GM04504 (cell line): ENCODE measurements around the gene IL1R2.

Source experiments
- DNase-seq: peaks from one replicate; pipeline ENCODE4 v3.0.0-alpha.2; 2012; ENCODE audit warnings: low read depth

IL1R2 gene

GRCh38 chr2:101975171-101975870, 16.4 kb upstream of the IL1R2 start:
- DNase-seq = no peak

DNA sequence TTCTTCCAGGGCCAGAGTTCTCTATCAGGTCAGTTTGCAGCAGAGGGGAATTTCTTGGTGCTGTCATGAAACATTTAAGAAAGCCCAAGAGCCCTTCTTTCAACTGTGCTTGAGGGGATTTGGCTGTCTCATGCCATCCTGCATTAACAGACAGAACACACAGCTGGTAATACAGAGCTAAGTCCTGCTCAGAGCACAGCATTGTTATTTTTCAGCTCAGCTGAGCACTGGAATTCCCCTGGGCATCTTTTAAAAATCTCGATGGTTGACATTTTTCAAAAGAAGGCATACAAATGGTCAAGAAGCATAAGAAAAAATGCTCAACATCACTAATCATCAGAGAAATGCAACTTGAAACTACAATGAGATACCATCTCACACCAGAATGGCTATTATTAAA, 14.9 kb upstream of the IL1R2 start:
- DNase-seq = no peak

DNA sequence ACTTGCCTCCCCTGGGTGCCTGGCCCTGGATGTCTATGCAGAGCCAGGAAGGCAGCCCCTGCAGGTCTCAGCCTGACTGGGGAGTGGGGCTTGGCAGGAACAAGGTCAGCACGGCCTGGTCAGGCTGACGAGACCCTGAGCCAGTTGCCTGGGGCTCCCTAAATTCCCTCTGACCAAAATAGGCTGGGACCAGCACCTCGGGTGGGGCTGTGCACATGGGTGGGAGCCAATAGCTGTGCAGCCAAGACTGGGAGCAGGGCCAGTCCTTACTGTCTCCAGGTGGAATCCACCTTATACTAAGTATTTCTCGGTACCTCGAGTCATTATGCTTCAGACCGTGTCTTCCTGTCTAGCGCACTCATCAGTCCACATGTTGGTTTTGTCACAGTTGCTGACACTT, 11.4 kb upstream of the IL1R2 start:
- DNase-seq = no peak

DNA sequence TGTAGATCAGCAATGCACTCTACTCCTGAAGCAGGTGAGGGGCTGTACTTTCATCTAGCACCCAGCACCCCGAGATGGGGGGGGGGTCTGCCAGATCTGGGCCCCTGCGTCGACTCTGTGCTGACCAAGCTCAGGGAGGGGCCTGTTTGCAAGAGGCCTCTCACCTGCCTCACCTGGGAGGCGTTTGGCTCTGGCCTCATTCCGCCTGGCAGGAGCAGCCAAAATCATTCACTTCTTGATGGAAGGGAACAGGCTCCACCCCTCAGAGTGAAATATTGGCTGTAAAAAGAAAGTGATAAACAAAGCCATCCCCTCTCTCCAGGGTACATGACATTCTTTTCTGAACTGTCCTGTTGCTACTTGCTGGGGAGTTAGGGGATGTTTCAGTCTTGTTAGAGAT, 10.7 kb upstream of the IL1R2 start:
- no peak for DNase-seq

- DNase-seq = no peak
Observed at GRCh38 chr2:101981504-101981903, 10.3 kb upstream of the IL1R2 start.

DNA sequence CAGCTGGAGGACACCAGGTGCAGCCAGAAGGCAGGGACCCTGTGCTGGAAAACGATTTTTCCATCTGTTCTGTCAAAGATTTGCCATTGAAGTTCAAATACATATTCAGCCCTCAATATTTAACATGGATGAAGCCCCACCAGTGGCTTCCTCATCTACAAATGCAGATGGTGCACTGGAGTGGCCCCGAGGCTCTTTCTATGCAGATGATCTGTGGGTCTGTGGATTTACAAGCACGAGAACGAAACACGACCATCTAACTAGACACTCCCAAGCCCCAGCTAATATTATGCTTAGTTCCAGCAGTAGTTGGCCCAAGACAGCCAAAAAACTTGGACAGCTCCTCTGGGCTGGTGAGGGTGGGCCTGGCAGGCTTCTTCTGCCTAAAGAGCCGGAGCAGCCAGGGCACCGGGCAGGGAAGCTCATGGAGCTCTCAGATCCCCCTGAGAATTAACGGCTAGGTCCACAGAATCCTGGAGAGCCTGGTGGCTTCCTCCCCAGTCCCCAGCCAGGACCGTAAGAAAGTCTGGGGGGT, 9.2 kb upstream of the IL1R2 start:
- no peak for DNase-seq

- DNase-seq = no peak
Observed at GRCh38 chr2:101983486-101983885, 8.3 kb upstream of the IL1R2 start.

- no peak for DNase-seq
Observed at GRCh38 chr2:101983928-101984327, 7.8 kb upstream of the IL1R2 start.

DNA sequence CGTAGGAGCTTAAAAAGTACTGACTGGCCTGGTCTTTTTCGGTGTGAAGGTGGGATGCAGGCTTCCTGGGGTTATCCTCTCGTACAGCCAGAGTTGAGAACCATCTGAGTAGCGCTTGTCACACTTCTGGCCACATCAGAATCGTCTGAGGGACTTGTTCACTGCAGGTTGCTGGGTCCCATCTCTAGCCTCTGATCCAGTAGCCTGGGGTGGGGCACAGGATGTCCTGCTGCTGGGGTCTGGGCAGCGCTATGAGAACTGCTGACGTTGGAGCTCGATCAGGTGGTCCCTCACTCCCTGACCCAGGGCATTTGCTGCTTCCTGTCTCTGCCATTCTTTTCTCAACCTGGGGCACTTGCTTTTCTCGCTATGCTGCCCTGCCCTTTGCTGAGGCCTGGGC, 7.1 kb upstream of the IL1R2 start:
- DNase-seq = no peak

DNA sequence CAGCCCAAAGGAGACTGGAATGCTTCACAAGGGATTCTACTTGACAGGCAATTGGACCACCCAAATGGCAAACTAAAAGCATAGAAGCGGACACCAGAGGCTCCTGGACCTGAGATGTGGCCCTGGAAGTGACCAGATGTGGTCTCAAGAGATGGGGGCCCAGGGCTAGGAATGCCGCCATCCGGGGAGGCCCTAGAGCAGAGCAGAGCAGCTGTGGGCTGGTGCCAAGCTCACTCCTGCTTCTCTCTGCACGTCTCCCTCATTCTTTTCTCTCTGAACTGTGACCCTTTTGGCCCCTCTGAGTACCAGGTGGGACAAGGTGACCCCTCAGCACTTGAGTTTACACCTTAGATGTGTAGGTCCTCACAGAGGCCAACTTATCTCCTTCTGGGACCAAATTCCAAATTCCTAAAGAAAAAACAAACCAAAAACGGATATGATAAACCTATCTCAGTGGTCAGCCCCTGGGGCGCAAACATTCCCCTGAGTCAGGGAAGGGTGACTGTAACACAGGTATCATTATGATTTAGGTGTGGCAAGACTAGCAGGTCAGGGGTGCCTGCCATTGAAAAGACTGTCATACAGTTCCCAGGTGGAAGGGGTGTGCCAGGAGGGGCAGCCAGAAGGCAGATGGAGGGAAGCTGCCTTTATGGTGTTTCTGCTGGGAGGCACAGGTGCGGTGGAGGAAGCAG, 6.5 kb upstream of the IL1R2 start:
- DNase-seq = no peak

DNA sequence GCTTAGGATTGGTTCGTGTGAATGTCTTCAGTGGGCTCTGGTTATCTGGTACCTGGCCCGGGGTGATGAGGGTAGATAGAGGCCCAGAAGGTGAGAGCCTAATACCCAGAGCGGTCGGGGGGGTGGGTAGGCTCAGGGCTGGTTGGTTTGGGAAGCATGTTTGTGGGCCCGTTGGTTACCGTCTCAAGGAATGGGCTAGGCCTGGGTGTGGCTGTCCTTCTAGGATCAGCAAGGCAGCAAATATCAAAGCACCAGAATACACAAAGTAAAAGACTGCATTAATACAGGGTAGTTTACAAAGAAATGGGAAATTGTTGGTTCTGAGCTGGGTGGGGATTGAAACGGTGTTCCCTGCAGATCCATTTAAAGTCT, 6.0 kb upstream of the IL1R2 start:
- DNase-seq = no peak

GRCh38 chr2:101986376-101986775, 5.4 kb upstream of the IL1R2 start:
- no peak for DNase-seq

DNA sequence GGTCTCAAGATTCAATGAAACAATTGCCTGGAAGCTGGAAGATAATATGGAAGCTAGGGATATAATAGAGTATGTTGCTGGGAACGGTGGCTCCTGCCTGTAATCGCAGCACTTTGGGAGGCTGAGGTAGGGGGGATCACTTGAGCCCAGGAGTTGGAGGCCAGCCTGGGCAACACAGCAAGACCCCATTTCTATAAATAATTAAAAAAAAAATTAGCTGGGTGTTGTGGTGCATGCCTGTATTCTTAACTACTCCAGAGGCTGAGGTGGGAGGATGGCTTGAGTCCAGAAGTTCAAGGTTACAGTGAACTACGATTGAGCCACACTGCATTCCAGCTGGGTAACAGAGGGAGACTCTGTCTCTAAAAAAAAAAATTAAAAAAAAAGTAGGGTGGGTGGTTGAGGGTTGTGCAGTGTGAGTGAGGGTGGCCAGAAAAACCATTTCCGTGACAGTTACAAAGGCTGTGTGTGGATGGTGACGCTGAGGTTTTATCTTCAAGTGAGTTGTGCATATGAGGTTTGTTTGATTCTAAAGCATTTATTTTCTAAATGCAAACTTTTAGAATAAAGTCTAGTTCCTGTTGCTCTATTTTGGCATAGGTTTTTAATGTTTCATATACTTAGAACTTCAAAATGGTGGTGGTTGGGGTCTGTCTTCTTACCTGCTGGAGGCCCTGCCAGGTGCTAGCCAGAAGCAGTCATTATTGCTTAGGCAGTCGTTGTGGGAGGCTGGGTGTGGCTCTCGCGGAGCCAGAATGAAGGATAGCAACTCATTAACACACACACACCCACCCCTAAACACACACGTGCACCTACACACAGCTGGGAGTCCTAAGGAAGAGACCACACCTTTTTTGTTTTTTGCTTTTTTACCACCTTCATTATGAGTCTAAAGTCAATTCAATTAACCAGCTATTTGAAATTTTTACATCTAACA, 4.7 kb upstream of the IL1R2 start:
- DNase-seq = no peak

- no peak for DNase-seq
Observed at GRCh38 chr2:101987832-101988231, 3.9 kb upstream of the IL1R2 start.

- DNase-seq = no peak
Observed at GRCh38 chr2:101988541-101988940, 3.2 kb upstream of the IL1R2 start.

DNA sequence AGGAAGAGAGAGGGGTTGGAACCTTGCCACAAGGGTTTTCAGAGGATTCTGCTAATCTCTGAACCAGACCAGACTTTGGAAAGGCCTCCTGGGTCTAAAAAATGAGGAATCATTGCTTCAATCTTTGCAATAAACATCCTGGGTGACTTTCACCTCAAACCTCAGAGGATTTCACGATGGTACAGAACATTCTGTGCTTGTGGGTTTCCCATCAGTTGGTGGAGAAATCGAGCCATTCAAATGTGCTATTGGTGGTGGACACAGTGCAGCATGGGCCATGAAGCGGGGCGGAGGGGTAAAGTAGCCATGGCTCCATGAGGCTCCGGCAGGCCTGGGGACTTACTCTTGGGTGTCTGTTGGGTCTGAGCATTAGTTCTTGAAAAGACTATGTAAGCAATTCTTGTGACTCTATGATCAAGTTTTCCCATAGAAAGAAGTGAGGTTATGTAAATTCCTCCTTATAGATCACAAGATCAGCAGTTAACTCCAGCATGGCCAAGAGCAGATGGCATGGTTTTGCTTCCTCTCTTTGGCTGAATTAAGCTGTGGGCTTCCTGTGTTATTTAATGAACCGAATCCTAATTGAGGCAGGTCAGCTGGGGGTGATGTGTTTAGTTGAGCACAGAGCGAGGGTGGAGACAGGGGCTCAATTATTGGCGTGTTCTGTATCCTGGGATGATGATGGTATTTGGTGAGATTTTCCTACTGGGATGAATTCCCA, 1.9 kb upstream of the IL1R2 start:
- DNase-seq = no peak

GRCh38 chr2:101993772-101994171, 2.0 kb downstream of the IL1R2 start:
- no peak for DNase-seq

- DNase-seq = no peak
Observed at GRCh38 chr2:101995019-101995418, 3.3 kb downstream of the IL1R2 start.

DNA sequence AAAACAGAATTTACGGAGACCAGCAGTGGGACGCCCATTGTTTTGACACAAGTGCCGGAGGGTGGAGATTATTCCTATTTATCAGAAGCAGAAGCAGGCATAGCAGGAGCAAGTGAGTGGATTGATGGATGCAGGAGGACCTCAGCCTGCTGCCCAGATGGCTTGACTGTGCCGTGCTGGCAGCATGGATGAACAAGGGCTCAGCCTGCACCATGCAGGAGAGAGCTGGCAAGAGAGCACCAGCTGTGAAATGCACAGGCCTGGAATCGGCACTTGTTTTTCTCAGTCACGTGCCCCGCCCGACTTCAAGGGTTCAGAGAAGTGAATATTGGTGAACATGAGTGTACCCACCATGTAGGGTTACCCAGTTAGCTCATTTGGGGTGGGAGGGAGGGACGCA, 4.0 kb downstream of the IL1R2 start:
- no peak for DNase-seq

- DNase-seq = no peak
Observed at GRCh38 chr2:101998556-101998895, 6.8 kb downstream of the IL1R2 start.

DNA sequence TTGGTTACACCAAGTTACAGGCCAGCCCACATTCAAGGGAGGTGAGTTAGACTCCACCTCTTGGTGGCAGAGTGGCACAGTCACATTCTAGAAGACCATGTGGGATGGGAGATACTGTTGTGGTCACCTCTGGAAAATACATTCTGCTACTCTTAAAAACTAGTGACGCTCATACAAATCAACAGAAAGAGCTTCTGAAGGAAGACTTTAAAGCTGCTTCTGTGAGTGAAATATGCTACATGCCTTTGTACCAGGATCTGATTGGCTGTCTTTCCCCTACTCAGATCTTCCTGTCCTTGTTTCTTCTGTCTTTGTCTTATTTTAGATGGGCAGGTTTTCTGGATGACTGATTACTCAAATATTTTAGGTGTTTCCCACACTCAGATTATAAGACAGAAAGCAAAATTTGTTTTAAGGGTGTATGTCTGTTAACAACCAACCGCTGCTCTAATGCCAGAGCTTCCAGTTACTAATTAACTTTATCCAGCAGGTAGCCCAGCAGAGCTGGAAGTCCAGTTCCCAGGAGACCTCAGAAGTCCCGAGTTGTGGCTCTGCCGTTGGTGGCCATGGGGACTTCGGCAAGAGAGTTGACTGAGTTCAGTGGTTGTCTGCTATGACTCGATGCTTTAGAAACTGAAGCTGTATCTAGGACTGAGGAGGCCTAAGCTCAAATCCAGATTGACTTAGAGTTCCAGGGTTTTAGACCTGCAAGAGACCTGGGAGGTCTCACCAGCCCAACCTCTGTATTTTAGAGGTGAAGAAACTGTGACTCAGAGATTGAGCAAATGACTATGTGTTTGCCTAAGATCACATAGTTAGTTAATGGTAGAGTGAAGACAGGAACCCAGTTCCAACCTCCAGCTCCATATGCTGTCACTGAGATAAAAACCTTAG, 7.4 kb downstream of the IL1R2 start:
- DNase-seq = no peak
